Naive thymus-derived CD4-positive, alpha-beta T cell (primary cell): ENCODE data around the gene OSBPL3. TPM values are rescaled to one million over a fixed set of nuclear protein-coding genes. Genes with fewer than 3 reads are reported as not detected.

Source experiments
- ATAC-seq: fragments of 150-1000 bp; cut with Tn5 transposase; 2 replicates; pipeline ENCODE4 v1.10.0; 2021; ENCODE audit warnings: mild to moderate bottlenecking, moderate library complexity
- CTCF ChIA-PET: fragments of 350-600 bp; sonication (Branson Sonifier 250); formaldehyde crosslinking; loops from one replicate; lab custom pipeline; 2021; ENCODE audit warnings: antibody characterized with exemption; lab: Charles Lee
- POLR2A ChIA-PET: fragments of 350-600 bp; sonication (Branson Sonifier 250); formaldehyde crosslinking; loops from one replicate; lab custom pipeline; 2021; ENCODE audit warnings: antibody characterized with exemption, inconsistent platforms; lab: Charles Lee
- DNase-seq, 9 donors: peaks; one replicate each; pipeline versions ENCODE4 v3.0.0 to v3.0.0-alpha.2; 2020 to 2022; ENCODE audit warnings: mixed read lengths in 1 of 9
- H3K27ac ChIP-seq: one replicate; pipeline ENCODE4 v1.7.0; 2013; ENCODE audit warnings: mild to moderate bottlenecking, low read depth, low read length, moderate library complexity
- H3K27me3 ChIP-seq, 2 donors: one replicate each; pipeline ENCODE4 v1.7.0; 2013; ENCODE audit warnings: low read length in 2 of 2, mild to moderate bottlenecking in 2 of 2, moderate library complexity in 2 of 2; ENCODE audit not compliant: control insufficient read depth in 2 of 2, insufficient read depth in 2 of 2
- H3K36me3 ChIP-seq, 3 experiments: 1 replicate in 2 of 3; 2 replicates in 1 of 3; pipeline ENCODE4 v1.7.0; 2013; ENCODE audit warnings: low read length in 3 of 3, mild to moderate bottlenecking in 3 of 3, moderate library complexity in 1 of 3; ENCODE audit not compliant: insufficient read depth in 3 of 3, control insufficient read depth in 2 of 3
- H3K4me1 ChIP-seq, 2 donors: one replicate each; pipeline ENCODE4 v1.7.0; 2013; ENCODE audit warnings: low read length in 2 of 2, mild to moderate bottlenecking in 2 of 2, moderate library complexity in 1 of 2; ENCODE audit not compliant: control insufficient read depth in 2 of 2, insufficient read depth in 2 of 2
- H3K4me3 ChIP-seq: 2 replicates; pipeline ENCODE4 v1.7.0; 2013; ENCODE audit warnings: mild to moderate bottlenecking, low read length
- H3K9me3 ChIP-seq, 3 experiments: 1 replicate in 2 of 3; 2 replicates in 1 of 3; pipeline ENCODE4 v1.7.0; 2013; ENCODE audit warnings: low read length in 3 of 3; ENCODE audit not compliant: control insufficient read depth in 2 of 3
- H3K27ac Mint-ChIP-seq, 9 donors: one replicate each; pipeline ENCODE4 v1.8.0; 2020 to 2022; ENCODE audit warnings: mixed read lengths in 9 of 9, mild to moderate bottlenecking in 8 of 9, moderate library complexity in 5 of 9, inconsistent platforms in 2 of 9
- H3K27me3 Mint-ChIP-seq, 5 donors: one replicate each; pipeline ENCODE4 v1.8.0; 2021 to 2022; ENCODE audit warnings: mixed read lengths in 5 of 5, mild to moderate bottlenecking in 1 of 5
- H3K36me3 Mint-ChIP-seq, 5 donors: one replicate each; pipeline ENCODE4 v1.8.0; 2020 to 2022; ENCODE audit warnings: mixed read lengths in 5 of 5, mild to moderate bottlenecking in 3 of 5, inconsistent platforms in 1 of 5
- H3K4me1 Mint-ChIP-seq, 7 donors: one replicate each; pipeline ENCODE4 v1.8.0; 2020 to 2022; ENCODE audit warnings: mixed read lengths in 7 of 7, mild to moderate bottlenecking in 3 of 7, inconsistent platforms in 1 of 7
- H3K4me3 Mint-ChIP-seq, 10 donors: one replicate each; pipeline ENCODE4 v1.8.0; 2020 to 2022; ENCODE audit warnings: mild to moderate bottlenecking in 10 of 10, mixed read lengths in 10 of 10, moderate library complexity in 6 of 10, inconsistent platforms in 2 of 10
- H3K9me3 Mint-ChIP-seq, 11 donors: one replicate each; pipeline ENCODE4 v1.8.0; 2020 to 2022; ENCODE audit warnings: mixed read lengths in 11 of 11, mild to moderate bottlenecking in 4 of 11, inconsistent platforms in 1 of 11, moderate library complexity in 1 of 11
- intact Hi-C, 2 donors: fragments of 100-400 bp; cut with micrococcal nuclease; formaldehyde crosslinking; loops; one replicate each; pipeline ENCODE4 v1.15.1; 2023
- polyA plus RNA-seq, 2 donors: library from polyadenylated mRNA; unstranded; fragments of 300-500 nt; fragmentation: Illumina TruSeq; gene quantifications; one replicate each; pipeline ENCODE4 v1.2.3, GENCODE V29; 2021
- total RNA-seq, 6 experiments: library from RNA in 5 of 6; stranded (reverse) in 5 of 6; gene quantifications; 1 replicate in 5 of 6; 2 replicates in 1 of 6; pipeline ENCODE4 v1.2.3 and lab custom pipeline; 2021 to 2026

OSBPL3 gene
- total and polyA plus RNA-seq, 7 experiments from 2014 or later: 4.5 to 75.7 (median 19.2) TPM

GRCh38 chr7:24982917-24983316 is 2.9 kb upstream of the OSBPL3 start:
- Histone ChIP-seq H3K4me3 (no peak overlapping the region), H3K27me3 (no peaks in the 10 kb centered on the region), H3K4me1 (peaks cover 10 to 12% of the 10 kb centered on the region in 2 donors), H3K27ac (no peak overlapping the region), H3K9me3 (no peaks in the 10 kb centered on the region), H3K36me3 (no peaks in the 10 kb centered on the region)
- H3K36me3 Mint-ChIP-seq: peaks cover 0 to 6% (median 0%) of the 10 kb centered on the region in 5 donors
- DNase-seq (no peak), ATAC-seq (no peak)
- intact Hi-C loops: loop anchor here (5.0 to 10.0 kb wide), 3 partner anchors 411 to 1968 kb away; partner anchors contain the start of genes CBX3 (in 1 of the 2), HNRNPA2B1 (in 1 of the 2), HYCC1 (in 1 of the 2) and PALS2 (in 1 of the 2)
- peaks cover 24 to 40% (median 33%) of the 10 kb centered on the region in 7 donors for H3K4me1 Mint-ChIP-seq
- H3K9me3 Mint-ChIP-seq: peaks cover 0 to 3% (median 0%) of the 10 kb centered on the region in 11 donors
- ChIA-PET POLR2A (interaction anchor here (0.6 kb wide), 1 partner anchor 75 kb away, joined by 3 read pairs; no protein-coding TSS in a partner anchor), CTCF (interaction anchor here (1.1 to 1.5 kb wide), 3 partner anchors 8 to 87 kb away, joined by 3 to 5 read pairs (median 3); no protein-coding TSS in a partner anchor)
- no peak overlapping the region for H3K27ac Mint-ChIP-seq
- H3K4me3 Mint-ChIP-seq: peak overlapping the region in 6 of 10 donors; percentile 15 to 97 (median 30)
- peaks cover 0 to 12% (median 0%) of the 10 kb centered on the region in 5 donors for H3K27me3 Mint-ChIP-seq

GRCh38 chr7:24981171-24981951 is 1.4 kb upstream of the OSBPL3 start:
- ChIA-PET CTCF (interaction anchor here (0.5 to 4.4 kb wide), 9 partner anchors 9 to 169 kb away, joined by 3 to 44 read pairs (median 3); no protein-coding TSS in a partner anchor), POLR2A (interaction anchor here (0.8 to 1.8 kb wide), 8 partner anchors 8 to 160 kb away, joined by 3 to 12 read pairs (median 4); no protein-coding TSS in a partner anchor)
- peaks cover 0 to 4% (median 0%) of the 10 kb centered on the region in 5 donors for H3K27me3 Mint-ChIP-seq
- Histone ChIP-seq H3K9me3 (no peaks in the 10 kb centered on the region), H3K27me3 (no peaks in the 10 kb centered on the region), H3K27ac (no peak overlapping the region), H3K4me1 (peaks cover 17 to 24% of the 10 kb centered on the region in 2 donors), H3K4me3 (peak overlapping the region; percentile 84), H3K36me3 (no peaks in the 10 kb centered on the region)
- H3K9me3 Mint-ChIP-seq: peaks cover 0 to 3% (median 0%) of the 10 kb centered on the region in 11 donors
- H3K27ac Mint-ChIP-seq: peak overlapping the region in 7 of 9 donors; percentile 26 to 95 (median 88)
- H3K36me3 Mint-ChIP-seq: peaks cover 0 to 12% (median 0%) of the 10 kb centered on the region in 5 donors
- intact Hi-C loops: loop anchor here (2.0 to 10.0 kb wide), 7 partner anchors 143 to 1967 kb away; partner anchors contain the start of genes CBX3 (in 1 of the 2), CYCS (in 1 of the 2), HNRNPA2B1 (in 1 of the 2) and HYCC1 (in 1 of the 2)
- H3K4me3 Mint-ChIP-seq: peak overlapping the region; percentile 90 to 97 (median 96)
- H3K4me1 Mint-ChIP-seq: peaks cover 34 to 51% (median 44%) of the 10 kb centered on the region in 7 donors
- DNase-seq (peak in 8 of 9 donors; percentile 26 to 63 (median 38)), ATAC-seq (no peak)

- ChIA-PET POLR2A (interaction anchor here (0.8 to 3.7 kb wide), 7 partner anchors 15 to 160 kb away, joined by 4 to 25 read pairs (median 7); no protein-coding TSS in a partner anchor), CTCF (interaction anchor here (1.8 to 4.4 kb wide), 2 partner anchors 160 to 169 kb away, joined by 7 to 44 read pairs; no protein-coding TSS in a partner anchor)
- peaks cover 24 to 31% of the 10 kb centered on the region in 2 donors for H3K4me1 ChIP-seq
- intact Hi-C loops: loop anchor here (1.0 to 10.0 kb wide), 18 partner anchors 14 to 1966 kb away; partner anchors contain the start of genes CYCS (in 2 of the 2), CBX3 (in 1 of the 2), CCDC126 (in 1 of the 2) and HNRNPA2B1 (in 1 of the 2)
- DNase-seq (peak in 1 of 9 donors; percentile 34), ATAC-seq (peak; percentile 15)
- Mint-ChIP-seq H3K27me3 (peaks cover 0 to 4% (median 0%) of the 10 kb centered on the region in 5 donors), H3K4me3 (peak overlapping the region; percentile 90 to 97 (median 96)), H3K4me1 (peaks cover 36 to 58% (median 51%) of the 10 kb centered on the region in 7 donors), H3K36me3 (peaks cover 0 to 13% (median 0%) of the 10 kb centered on the region in 5 donors), H3K27ac (peak overlapping the region; percentile 1 to 95 (median 88)), H3K9me3 (peaks cover 0 to 3% (median 0%) of the 10 kb centered on the region in 11 donors)
- H3K27ac ChIP-seq: peak overlapping the region; percentile 69
- H3K36me3 ChIP-seq: no peaks in the 10 kb centered on the region
- H3K9me3 ChIP-seq: no peaks in the 10 kb centered on the region
- no peaks in the 10 kb centered on the region for H3K27me3 ChIP-seq
- peak overlapping the region; percentile 84 for H3K4me3 ChIP-seq
Observed at GRCh38 chr7:24980534-24981170, 674 bp upstream of the OSBPL3 start.

GRCh38 chr7:24979470-24979862 is 512 bp downstream of the OSBPL3 start:
- Histone ChIP-seq H3K4me1 (peaks cover 26 to 32% of the 10 kb centered on the region in 2 donors), H3K27me3 (no peaks in the 10 kb centered on the region), H3K4me3 (peak overlapping the region; percentile 84), H3K27ac (peak overlapping the region; percentile 67), H3K9me3 (no peaks in the 10 kb centered on the region), H3K36me3 (no peaks in the 10 kb centered on the region)
- ATAC-seq: peak; percentile 56
- H3K36me3 Mint-ChIP-seq: peaks cover 0 to 15% (median 0%) of the 10 kb centered on the region in 5 donors
- peak overlapping the region; percentile 83 to 97 (median 93) for H3K4me3 Mint-ChIP-seq
- H3K9me3 Mint-ChIP-seq: peaks cover 0 to 3% (median 0%) of the 10 kb centered on the region in 11 donors
- H3K4me1 Mint-ChIP-seq: peaks cover 41 to 69% (median 60%) of the 10 kb centered on the region in 7 donors
- peaks cover 0 to 4% (median 0%) of the 10 kb centered on the region in 5 donors for H3K27me3 Mint-ChIP-seq
- intact Hi-C loops: loop anchor here in 1 of 2 donors (1.0 kb wide), 3 partner anchors 13 to 221 kb away; no protein-coding TSS in a partner anchor
- CTCF ChIA-PET: interaction anchor here (0.6 to 4.4 kb wide), 15 partner anchors 9 to 1268 kb away, joined by 3 to 44 read pairs (median 4); no protein-coding TSS in a partner anchor
- DNase-seq: peak in 8 of 9 donors; percentile 64 to 82 (median 76)
- POLR2A ChIA-PET: interaction anchor here (0.7 to 3.7 kb wide), 13 partner anchors 9 to 281 kb away, joined by 3 to 25 read pairs (median 5); partner anchors contain the start of gene CYCS
- peak overlapping the region in 8 of 9 donors; percentile 68 to 90 (median 80) for H3K27ac Mint-ChIP-seq

GRCh38 chr7:24978843-24979469 is 1.0 kb downstream of the OSBPL3 start:
- Mint-ChIP-seq H3K27me3 (peaks cover 0 to 4% (median 0%) of the 10 kb centered on the region in 5 donors), H3K4me1 (peaks cover 41 to 73% (median 65%) of the 10 kb centered on the region in 7 donors), H3K4me3 (peak overlapping the region; percentile 83 to 97 (median 93)), H3K36me3 (peaks cover 0 to 18% (median 0%) of the 10 kb centered on the region in 5 donors), H3K27ac (peak overlapping the region; percentile 68 to 90 (median 79)), H3K9me3 (peaks cover 0 to 3% (median 0%) of the 10 kb centered on the region in 11 donors)
- Histone ChIP-seq H3K36me3 (no peaks in the 10 kb centered on the region), H3K9me3 (no peaks in the 10 kb centered on the region), H3K4me3 (peak overlapping the region; percentile 84), H3K27me3 (no peaks in the 10 kb centered on the region), H3K27ac (peak overlapping the region; percentile 67), H3K4me1 (peaks cover 26 to 32% of the 10 kb centered on the region in 2 donors)
- DNase-seq (peak in 2 of 9 donors; percentile 8 to 64), ATAC-seq (no peak)
- intact Hi-C loops: loop anchor here in 1 of 2 donors (1.0 kb wide), 3 partner anchors 13 to 221 kb away; no protein-coding TSS in a partner anchor
- ChIA-PET POLR2A (interaction anchor here (0.7 to 3.7 kb wide), 14 partner anchors 9 to 282 kb away, joined by 3 to 25 read pairs (median 5); partner anchors contain the start of gene CYCS), CTCF (interaction anchor here (0.6 to 4.4 kb wide), 14 partner anchors 8 to 1268 kb away, joined by 3 to 44 read pairs (median 4); no protein-coding TSS in a partner anchor)
